Measurements from ENCODE around the gene KIF26A. TPM values are rescaled to one million over a fixed set of nuclear protein-coding genes. Genes with fewer than 3 reads are reported as not detected.

Gene KIF26A
- polyA plus RNA-seq, 3 donors, result 5.0 to 7.7 (median 6.4) TPM

DNA sequence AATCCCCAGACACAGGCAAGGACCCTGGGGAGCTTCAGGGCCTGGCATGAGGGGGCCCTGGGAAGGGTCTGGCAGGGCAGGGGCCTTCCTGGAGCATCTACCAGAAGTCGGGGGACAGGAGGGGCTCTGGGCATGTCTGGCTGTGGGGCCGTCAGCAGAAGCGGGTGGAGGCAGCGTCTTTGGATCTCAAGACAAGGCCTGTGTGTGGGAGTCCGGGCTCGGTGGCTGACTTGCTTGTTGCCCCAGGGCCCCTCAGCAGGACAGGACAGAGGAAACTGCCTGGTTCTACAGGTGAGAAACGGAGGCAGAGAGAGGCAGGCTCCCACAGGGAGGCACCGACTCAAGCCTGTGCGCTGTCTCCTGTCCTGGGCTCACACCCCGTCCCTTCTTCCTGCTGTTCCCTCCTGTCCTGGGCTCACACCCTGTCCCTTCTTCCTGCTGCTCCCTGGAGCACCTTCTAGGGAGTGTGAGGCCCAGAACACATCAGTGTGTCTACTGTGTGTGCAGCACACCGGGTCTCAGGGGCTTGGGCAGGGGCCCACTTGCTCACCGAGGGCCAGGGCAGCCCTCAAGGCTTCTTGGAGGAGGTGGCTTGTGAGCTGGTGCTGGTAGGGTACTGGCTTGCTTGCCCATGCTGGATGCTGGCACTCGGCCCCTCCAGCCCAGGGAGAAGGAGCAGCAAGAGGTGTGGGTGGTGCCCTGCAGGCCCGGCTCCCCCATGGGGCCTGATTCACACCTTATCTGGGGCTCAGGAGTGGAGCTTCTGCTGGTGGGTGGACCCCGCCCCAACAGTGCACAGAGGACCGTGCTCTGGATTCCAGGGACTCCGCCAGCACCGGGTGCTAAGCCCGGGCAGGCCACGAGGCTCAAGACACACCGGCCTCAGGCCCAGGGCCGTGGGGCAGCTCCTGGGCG lies 38.0 kb upstream of the KIF26A start:
- 78 to 84% (median 80%) methylated on average over 22 to 23 of the region's 23 CpGs for WGBS, 3 donors
- no peak overlapping the region for H3K27ac ChIP-seq (ENCODE audit: low read depth, low read length)

DNA sequence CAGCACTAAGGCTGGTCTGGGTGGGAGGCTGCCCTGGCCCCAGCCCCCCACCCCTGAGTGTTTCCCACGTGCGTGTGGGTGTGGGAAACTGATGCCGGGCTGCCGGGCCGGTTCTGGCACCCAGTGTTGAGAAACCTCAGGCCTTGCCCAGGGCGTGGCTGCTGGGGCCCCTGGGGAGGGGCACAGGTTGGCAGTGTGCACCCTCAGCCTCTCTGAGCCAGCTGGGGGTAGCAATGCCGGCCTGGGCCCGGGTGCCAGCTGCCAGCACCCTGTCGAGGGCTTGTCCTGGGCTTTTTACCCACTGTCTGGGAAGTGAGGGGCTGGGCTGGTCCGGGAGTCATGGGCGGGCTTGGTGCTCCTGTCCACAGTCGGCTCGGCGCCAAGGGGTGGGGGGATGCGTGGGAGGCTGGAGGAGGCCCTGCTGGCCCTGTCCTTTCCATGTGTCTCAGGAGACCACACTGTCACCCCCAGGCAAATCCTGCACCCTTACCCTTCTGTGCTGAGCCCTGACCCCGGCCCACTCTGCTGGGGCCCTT lies 37.2 kb upstream of the KIF26A start:
- 56 to 76% (median 68%) methylated on average over 15 to 16 of the region's 16 CpGs for WGBS, 3 donors
- H3K27ac ChIP-seq (ENCODE audit: low read depth, low read length), result no peak overlapping the region

DNA sequence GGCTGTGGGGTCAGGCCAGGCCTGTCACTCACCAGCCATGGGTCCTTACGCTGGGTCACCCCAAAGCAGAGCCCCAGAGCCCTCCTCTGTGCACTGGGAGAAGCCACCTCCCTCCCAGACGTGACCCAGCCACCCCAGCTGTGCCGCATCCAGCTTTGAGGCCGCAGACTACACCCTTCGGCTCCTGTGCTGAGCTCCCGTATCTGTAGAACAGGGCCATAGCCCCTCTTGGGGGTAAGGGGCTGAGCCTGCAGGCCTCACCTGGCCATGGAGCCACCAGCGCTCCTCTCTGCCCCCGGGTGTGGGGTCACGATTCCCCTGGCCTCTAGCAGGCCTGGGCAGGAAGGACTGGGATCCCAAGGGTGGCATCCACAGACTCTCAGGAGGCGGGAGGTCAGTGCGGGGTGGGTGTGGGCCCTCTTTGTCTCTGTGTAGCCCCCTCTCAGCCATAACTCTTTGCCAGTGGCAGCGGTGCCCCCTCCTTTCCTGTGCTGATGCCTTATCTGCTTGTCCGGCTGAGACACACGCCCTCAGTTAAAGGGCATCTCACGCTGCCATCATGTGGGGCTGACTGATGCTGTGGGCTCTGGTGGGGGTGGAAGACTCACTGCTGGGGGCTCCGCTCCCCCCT lies 36.6 kb upstream of the KIF26A start:
- H3K27ac ChIP-seq (ENCODE audit: low read depth, low read length), result no peak overlapping the region
- 79 to 83% (median 83%) methylated on average over 15 to 16 of the region's 16 CpGs for WGBS, 3 donors

GRCh38 chr14:104102282-104102914 lies 36.0 kb upstream of the KIF26A start:
- WGBS, 3 donors, result 74 to 82% (median 77%) methylated on average over 16 of the region's 16 CpGs
- no peak overlapping the region for H3K27ac ChIP-seq (ENCODE audit: low read depth, low read length)

- WGBS, 3 donors, result 80 to 89% (median 84%) methylated on average over 25 to 26 of the region's 26 CpGs
- no peak overlapping the region for H3K27ac ChIP-seq (ENCODE audit: low read depth, low read length)
Observed at GRCh38 chr14:104103061-104103445, 35.3 kb upstream of the KIF26A start.

DNA sequence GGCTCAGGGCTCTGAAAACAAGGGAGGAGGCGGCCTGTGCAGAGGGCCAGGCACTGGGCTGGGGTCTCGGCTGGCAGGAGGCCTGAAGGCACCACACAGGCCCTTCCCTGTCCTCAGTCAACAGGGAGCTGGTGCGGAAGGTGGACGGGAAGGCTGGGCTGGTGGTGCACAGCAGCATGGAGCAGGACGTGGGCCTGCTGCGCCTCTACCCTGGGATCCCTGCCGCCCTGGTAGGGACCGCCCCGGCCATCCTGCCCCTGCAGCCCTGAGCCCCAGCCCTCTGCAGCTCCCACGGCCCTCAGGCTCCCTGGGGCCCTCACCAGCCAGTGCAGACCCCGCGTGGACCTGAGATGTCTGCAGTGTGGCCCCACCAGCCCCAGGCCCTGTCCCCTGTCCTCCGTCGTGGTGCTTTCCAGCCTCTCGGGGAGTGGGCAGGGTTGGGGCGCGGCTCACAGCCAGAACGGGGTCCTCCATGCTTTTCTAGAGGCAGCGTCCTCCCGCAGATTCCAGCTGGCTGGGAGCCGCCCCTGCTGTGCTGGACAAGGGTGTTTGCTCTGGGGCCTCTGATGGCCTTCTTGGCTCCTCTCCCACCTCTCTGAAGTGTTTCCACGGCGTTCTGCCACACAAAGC lies 34.8 kb upstream of the KIF26A start:
- 57 to 71% (median 65%) methylated on average over 21 to 23 of the region's 23 CpGs for WGBS, 3 donors
- no peak overlapping the region for H3K27ac ChIP-seq (ENCODE audit: low read depth, low read length)

DNA sequence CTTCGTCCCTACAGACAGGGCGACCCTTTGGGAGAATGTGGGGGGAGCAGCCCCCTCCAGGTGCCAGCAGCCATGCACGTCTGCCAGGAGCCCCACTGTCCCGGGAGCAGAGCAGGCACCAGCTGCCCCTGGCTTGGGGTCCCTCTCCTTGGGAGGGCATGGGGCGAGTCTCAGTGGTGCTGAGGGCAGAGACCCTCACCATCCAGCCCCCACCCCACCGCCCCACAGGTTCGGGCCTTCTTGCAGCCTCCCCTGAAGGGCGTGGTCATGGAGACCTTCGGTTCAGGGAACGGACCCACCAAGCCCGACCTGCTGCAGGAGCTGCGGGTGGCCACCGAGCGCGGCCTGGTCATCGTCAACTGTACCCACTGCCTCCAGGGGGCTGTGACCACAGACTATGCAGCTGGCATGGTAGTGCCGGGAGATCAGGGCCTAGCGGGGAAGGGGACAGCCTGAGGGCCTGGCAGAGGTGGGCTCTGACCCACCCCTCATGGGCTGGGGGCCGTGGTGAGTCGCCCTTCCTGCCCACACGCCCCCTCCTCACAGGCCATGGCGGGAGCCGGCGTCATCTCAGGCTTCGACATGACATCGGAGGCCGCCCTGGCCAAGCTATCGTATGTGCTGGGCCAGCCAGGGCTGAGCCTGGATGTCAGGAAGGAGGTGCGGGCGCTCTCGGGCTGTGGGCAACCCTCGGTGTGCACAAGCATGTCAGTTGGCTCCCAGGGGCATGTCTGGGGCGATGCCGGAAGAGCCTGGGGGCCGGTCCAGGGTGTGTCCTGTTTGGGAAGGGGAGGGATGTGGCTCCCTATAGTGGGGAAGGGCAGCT lies 34.1 kb upstream of the KIF26A start:
- WGBS, 3 donors, result 80 to 82% (median 81%) methylated on average over 29 to 35 of the region's 35 CpGs
- no peak overlapping the region for H3K27ac ChIP-seq (ENCODE audit: low read depth, low read length)

DNA sequence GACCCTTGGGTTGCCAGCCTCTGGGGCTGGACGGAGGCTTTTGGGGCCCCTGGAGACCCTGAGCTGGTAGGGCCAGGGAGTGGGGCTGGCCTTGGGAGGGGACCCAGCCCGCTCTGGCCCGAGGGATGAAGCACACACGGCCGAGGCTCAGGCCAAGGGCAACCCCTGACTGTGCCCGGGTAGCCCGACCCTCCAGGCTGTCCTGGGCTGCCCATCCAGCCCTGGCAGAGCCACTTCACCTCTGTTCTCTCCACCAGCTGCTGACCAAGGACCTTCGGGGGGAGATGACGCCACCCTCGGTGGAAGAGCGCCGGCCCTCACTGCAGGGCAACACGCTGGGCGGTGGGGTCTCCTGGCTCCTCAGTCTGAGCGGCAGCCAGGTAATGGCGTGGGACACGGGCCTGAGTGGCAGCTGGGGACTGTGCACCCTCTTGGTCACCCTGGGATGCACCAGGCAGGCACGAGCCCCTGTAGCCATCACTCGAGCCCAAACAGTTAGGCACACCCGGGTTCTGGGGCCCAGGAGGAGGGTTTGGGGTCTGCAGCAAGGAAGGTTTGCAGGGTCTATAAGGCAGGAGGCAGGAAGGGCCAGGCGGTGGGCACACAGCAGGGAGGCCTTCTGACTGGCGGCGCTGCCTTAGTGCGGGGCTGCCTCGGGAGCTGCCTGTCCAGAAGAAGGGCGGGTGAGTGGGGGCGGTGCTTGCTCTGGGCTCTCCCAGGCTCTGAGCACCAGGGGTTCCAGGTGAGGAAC lies 33.1 kb upstream of the KIF26A start:
- WGBS, 3 donors, result 79 to 86% (median 86%) methylated on average over 23 to 27 of the region's 27 CpGs
- no peak overlapping the region for H3K27ac ChIP-seq (ENCODE audit: low read depth, low read length)

GRCh38 chr14:104105822-104106470 lies 32.4 kb upstream of the KIF26A start:
- H3K27ac ChIP-seq (ENCODE audit: low read depth, low read length), result no peak overlapping the region
- 78 to 87% (median 82%) methylated on average over 15 to 18 of the region's 18 CpGs for WGBS, 3 donors

DNA sequence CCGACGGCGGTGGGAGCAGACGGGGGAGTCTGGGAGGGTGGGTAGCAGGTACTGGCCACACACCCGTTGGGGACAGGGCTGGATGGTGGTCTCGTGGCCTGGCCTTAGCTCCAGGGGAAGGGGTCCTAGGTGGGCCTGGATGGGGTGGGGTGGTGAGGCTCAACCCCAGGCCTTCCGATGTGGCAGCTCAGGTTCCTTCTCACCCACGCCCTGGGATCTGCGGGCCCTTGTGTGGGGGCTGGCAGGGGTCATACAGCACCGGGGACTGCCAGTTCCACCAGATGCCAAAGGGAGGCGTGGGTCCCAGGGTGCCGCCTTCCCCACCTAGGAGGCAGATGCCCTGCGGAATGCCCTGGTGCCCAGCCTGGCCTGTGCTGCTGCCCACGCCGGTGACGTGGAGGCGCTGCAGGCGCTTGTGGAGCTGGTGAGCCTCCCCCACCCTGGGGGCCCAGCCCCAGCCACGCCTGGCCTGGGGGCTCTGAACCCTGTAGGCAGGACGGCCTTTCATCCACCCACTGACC lies 31.9 kb upstream of the KIF26A start:
- WGBS, 3 donors, result 87 to 91% (median 89%) methylated on average over 20 of the region's 20 CpGs
- no peak overlapping the region for H3K27ac ChIP-seq (ENCODE audit: low read depth, low read length)

DNA sequence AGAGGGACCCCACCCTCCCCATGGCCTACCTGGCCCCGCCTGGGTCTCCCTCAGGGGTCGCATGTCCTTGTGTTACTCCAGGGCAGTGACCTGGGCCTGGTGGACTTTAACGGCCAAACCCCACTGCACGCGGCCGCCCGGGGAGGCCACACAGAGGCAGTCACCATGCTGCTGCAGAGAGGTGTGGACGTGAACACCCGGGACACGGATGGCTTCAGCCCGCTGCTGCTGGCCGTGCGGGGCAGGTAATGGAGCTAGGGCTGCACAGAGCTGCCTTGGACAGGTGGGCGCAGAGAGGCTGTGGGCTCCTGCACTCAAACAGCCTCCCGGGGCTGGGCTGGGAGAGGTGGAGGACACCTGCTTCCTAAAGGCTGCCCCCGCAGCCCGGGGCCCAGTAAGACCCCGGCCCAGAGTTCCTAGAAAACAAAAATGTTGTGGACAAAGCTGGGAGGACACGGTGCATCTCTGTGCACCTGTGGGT lies 31.2 kb upstream of the KIF26A start:
- H3K27ac ChIP-seq (ENCODE audit: low read depth, low read length), result no peak overlapping the region
- WGBS, 3 donors, result 77 to 88% (median 79%) methylated on average over 19 of the region's 19 CpGs

- no peak overlapping the region for H3K27ac ChIP-seq (ENCODE audit: low read depth, low read length)
- WGBS, 3 donors, result 52 to 79% (median 71%) methylated on average over 29 to 32 of the region's 32 CpGs
Observed at GRCh38 chr14:104107611-104108569, 30.5 kb upstream of the KIF26A start.

GRCh38 chr14:104108570-104109541 lies 29.5 kb upstream of the KIF26A start:
- H3K27ac ChIP-seq (ENCODE audit: low read depth, low read length), result no peak overlapping the region
- 51 to 59% (median 56%) methylated on average over 26 of the region's 26 CpGs for WGBS, 3 donors

- WGBS, 3 donors, result 77 to 91% (median 87%) methylated on average over 23 to 24 of the region's 24 CpGs
- no peak overlapping the region for H3K27ac ChIP-seq (ENCODE audit: low read depth, low read length)
Observed at GRCh38 chr14:104109731-104110361, 28.5 kb upstream of the KIF26A start.
